Measurements from ENCODE around the gene TNS3.

- TF ChIP-seq CTCF (IDR thresholded peaks at IDR 0.05 in 2 of 3, conservative IDR thresholded peaks at IDR 0.05 in 1 of 3; ENCODE audit: insufficient read depth in 2 of 3, low read depth in 1 of 3, low read length in 3 of 3) (no peak), EP300 (IDR thresholded peaks at IDR 0.05; ENCODE audit: low read length) (no peak), THAP7 (CRISPR knock-in tag; IDR thresholded peaks at IDR 0.05) (no peak), ADNP (tag; IDR thresholded peaks at IDR 0.05) (no peak), KLF13 (tag; IDR thresholded peaks at IDR 0.05; ENCODE audit: borderline replicate concordance, low read depth) (no peak), ZNF253 (CRISPR knock-in tag; conservative IDR thresholded peaks at IDR 0.05) (no peak), SIN3B (IDR thresholded peaks at IDR 0.05; ENCODE audit: low read depth) (no peak), NR3C1 (CRISPR knock-in tag; IDR thresholded peaks at IDR 0.05) (no peak), TAF15 (IDR thresholded peaks at IDR 0.05; ENCODE audit: low read depth, low read length) (no peak)
These were observed 276.9 kb downstream of the TNS3 start for GRCh38 chr7:47304727-47305719.
